GM20000 (cell line): ENCODE data around the gene CNTD1.
A peak's percentile ranks its signal among the peaks of the same experiment; 100 is the strongest.
"Not testable (repeated sequence)": the region's sequence is repeated elsewhere in the genome, so short reads cannot be mapped to it uniquely, and the experiment has no call there.

ENCODE experiments used
- DNase-seq: peaks from one replicate; pipeline ENCODE4 v3.0.0; 2012; ENCODE audit warnings: low spot score
- CTCF ChIP-seq: IDR thresholded peaks from 2 replicates; pipeline ENCODE4 v1.5.1; 2012; ENCODE audit warnings: mild to moderate bottlenecking, control low read depth; ENCODE audit errors: extremely low read depth, missing control alignments

The CNTD1 gene

GRCh38 chr17:42760652-42761581 lies 37.7 kb upstream of the CNTD1 start, which contains the start of gene RAMP2:
Gene RAMP2, plus strand, starts transcription at chr17:42761227. Its CDS starts 35 bp downstream, at chr17:42761262.
- no peak for TF ChIP-seq CTCF
- peak; percentile 63 for DNase-seq

- no peak for DNase-seq
- TF ChIP-seq CTCF = no peak
These were observed 37.0 kb upstream of the CNTD1 start for GRCh38 chr17:42761638-42762037.

- no peak for TF ChIP-seq CTCF
- DNase-seq = no peak
These were observed 32.5 kb upstream of the CNTD1 start for GRCh38 chr17:42766124-42766523.

GRCh38 chr17:42767512-42767911 lies 31.1 kb upstream of the CNTD1 start:
- TF ChIP-seq CTCF = no peak

GRCh38 chr17:42768006-42768405 lies 30.7 kb upstream of the CNTD1 start:
- DNase-seq = not testable (repeated sequence)

More at GRCh38 chr17:42767512-42767911, 31.1 kb upstream of the CNTD1 start:
- DNase-seq = no peak

DNA sequence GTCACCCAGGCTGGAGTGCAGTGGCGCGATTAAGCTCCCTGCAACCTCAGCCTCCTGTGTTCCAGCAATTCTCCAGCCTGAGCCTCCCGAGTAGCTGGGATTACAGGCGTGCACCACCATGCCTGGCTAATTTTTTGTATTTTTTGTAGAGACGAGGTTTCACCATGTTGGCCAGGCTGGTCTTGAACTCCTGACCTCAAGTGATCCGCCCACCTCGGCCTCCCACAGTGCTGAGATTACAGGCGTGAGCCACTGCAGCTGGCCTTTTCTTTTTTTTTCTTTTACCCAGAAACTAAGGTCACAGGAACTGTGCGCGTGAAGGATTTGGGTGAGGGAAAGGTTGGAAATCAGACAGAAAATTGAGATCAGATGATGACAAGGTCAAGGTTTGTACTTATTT lies 28.7 kb upstream of the CNTD1 start:
- DNase-seq = not testable (repeated sequence)

DNA sequence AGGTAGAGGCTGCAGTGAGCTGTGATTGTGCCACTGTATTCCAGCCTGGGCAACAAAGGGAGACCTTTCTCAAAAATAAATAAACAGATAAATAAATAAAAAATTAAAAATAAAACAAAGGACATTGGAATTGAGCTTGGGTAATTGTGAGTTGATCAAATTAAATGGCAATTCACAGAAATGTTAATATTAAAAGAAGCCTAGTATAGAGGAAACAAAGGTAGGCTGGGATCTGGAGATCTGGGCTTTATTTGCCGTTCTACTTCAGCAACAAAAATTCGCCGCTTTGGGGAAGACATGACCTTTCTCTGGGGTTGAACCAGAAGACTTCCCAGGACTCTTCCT lies 25.7 kb upstream of the CNTD1 start:
- TF ChIP-seq CTCF = no peak
- DNase-seq = no peak

GRCh38 chr17:42773290-42774035 lies 25.2 kb upstream of the CNTD1 start, which contains the start of gene VPS25:
Gene VPS25, plus strand, starts transcription at chr17:42773449. Its CDS starts 27 bp downstream, at chr17:42773476.
- no peak for TF ChIP-seq CTCF
- peak; percentile 89 for DNase-seq
